ENCODE results near the gene NAIF1. TPM values are rescaled to one million over a fixed set of nuclear protein-coding genes. Genes with fewer than 3 reads are reported as not detected.
A peak's percentile ranks its signal among the peaks of the same experiment; 100 is the strongest.

NAIF1 gene
- total RNA-seq, 1 experiment from 2014 or later: 11.0 TPM

DNA sequence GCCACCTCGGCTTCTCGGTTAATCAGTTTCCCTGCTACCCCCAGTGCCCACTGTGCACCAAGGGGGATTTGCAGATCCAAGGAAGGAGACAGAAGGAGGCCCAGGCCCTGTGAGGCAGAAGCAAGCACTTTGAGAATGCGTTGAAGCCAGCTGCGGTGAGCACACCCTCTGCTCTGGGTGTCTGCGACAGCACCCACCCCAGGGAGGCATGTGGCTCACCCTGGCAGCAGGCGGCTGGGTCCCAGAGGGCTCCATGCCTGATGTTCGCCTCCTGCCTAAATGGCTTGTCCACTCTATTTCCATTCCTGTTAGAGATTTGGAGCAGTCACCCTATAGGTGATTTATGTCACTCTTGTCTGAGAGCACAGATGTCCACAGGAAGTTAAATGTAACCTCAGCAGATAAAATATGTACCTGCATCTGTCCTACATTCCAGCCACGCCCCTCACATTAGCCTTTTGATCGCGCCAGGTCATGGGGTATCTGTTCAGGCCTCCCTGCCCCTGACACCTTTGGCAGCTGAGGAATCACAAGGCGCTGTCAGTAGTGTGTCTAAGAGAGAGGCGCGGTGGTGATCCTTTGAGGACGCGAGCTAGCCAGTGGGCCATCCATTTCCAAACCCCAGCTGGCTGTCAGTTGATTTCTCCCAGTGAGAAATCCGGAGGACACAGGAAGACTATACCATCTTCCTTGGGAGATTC lies 32.3 kb upstream of the NAIF1 start:
- TF ChIP-seq SRF (IDR thresholded peaks at IDR 0.05; ENCODE audit: low read depth) (no peak), SIN3A (IDR thresholded peaks at IDR 0.05; ENCODE audit: low read depth) (no peak), ZNF274 (IDR thresholded peaks at IDR 0.05; ENCODE audit: low read depth, low read length) (no peak), EGR1 (IDR thresholded peaks at IDR 0.05; ENCODE audit: low read depth) (no peak), POLR2A (IDR thresholded peaks at IDR 0.05; ENCODE audit: borderline replicate concordance, extremely low read depth, insufficient read depth, insufficient read length) (no peak), SP1 (IDR thresholded peaks at IDR 0.05; ENCODE audit: low read depth) (no peak), ZFX (IDR thresholded peaks at IDR 0.05) (no peak), RAD21 (IDR thresholded peaks at IDR 0.05; ENCODE audit: low read depth) (no peak), CBX3 (IDR thresholded peaks at IDR 0.05; ENCODE audit: low read depth) (no peak)
- TF ChIP-seq, protein P1, sequence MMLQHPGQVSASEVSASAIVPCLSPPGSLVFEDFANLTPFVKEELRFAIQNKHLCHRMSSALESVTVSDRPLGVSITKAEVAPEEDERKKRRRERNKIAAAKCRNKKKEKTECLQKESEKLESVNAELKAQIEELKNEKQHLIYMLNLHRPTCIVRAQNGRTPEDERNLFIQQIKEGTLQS (IDR thresholded peaks at IDR 0.05): no peak
- CTCF ChIA-PET: no interaction called here
- Histone ChIP-seq H3K4me3 (replicated peaks in 1 of 2; ENCODE audit: low read depth in 1 of 2, low read length in 2 of 2) (peak overlapping the region; percentile 49 to 68), H3K4me1 (ENCODE audit: control insufficient read depth in 1 of 2, insufficient read depth in 2 of 2, low read length in 2 of 2) (peaks cover 23 to 45% of the 10 kb centered on the region in 2 experiments), H3K9me2 (ENCODE audit: insufficient read depth) (no peaks in the 10 kb centered on the region), H3K27me3 (ENCODE audit: insufficient read depth, low read length) (no peaks in the 10 kb centered on the region), H3K27ac (ENCODE audit: low read depth, low read length) (peak overlapping the region; percentile 57), H3K36me3 (ENCODE audit: control insufficient read depth in 1 of 2, insufficient read depth in 2 of 2, low read length in 2 of 2) (peaks cover 11 to 16% of the 10 kb centered on the region in 2 experiments; a peak in 3 of 4 replicates), H3K4me2 (ENCODE audit: low read length) (peak overlapping the region; percentile 90), H3K79me2 (ENCODE audit: insufficient read depth, low read length) (peaks cover 67% of the 10 kb centered on the region), H3K9me3 (ENCODE audit: control insufficient read depth in 1 of 2, insufficient read depth in 1 of 2, low read depth in 1 of 2, low read length in 2 of 2) (no peaks in the 10 kb centered on the region), H3K9ac (ENCODE audit: low read length) (peak overlapping the region; percentile 78), H2AFZ (ENCODE audit: low read depth, low read length, poor library complexity, severe bottlenecking) (no peak overlapping the region), H4K20me1 (ENCODE audit: insufficient read depth) (no peaks in the 10 kb centered on the region; the same call in 1 of the 2 replicates)
- no TSS peak for BruUV-seq (replicated peaks)
- RAD21 ChIA-PET (ENCODE audit: low non-redundant PET in 1 of 2, low total read pairs in 2 of 2, uncharacterized antibody in 2 of 2, unreplicated experiment in 2 of 2): no interaction called here
- no peak for DNase-seq (ENCODE audit: low read depth, low spot score)
- POLR2A ChIA-PET: no interaction called here
- intact Hi-C loops (cut with micrococcal nuclease): no loop called here
- no peak for ATAC-seq

Data from HCT116 (cell line).